SK-N-MC (cell line): ENCODE results near the gene EPG5.

Experiments used
- EZH2 ChIP-seq: fragments of 200-600 bp; sonication (generic); IDR thresholded peaks from one replicate; pipeline ENCODE4 v1.6.1; 2017; ENCODE audit warnings: antibody characterized with exemption
- FOXP2 ChIP-seq: optimal IDR thresholded peaks from 2 replicates; pipeline ENCODE3; 2011; ENCODE audit warnings: mild to moderate bottlenecking, moderate library complexity; ENCODE audit not compliant: insufficient read depth; ENCODE audit errors: extremely low read length, control extremely low read depth
- POLR2AphosphoS5 ChIP-seq: IDR thresholded peaks from 2 replicates; pipeline ENCODE4 v1.6.1; 2012; ENCODE audit warnings: mild to moderate bottlenecking, low read depth, low read length, borderline replicate concordance

GRCh38 chr18:45805551-45805950 lies 161.6 kb downstream of the EPG5 start:
- TF ChIP-seq EZH2 (no peak), POLR2AphosphoS5 (no peak), FOXP2 (no peak)
